Neuron (in vitro differentiated cells): ENCODE measurements around the gene STAC3.

Experiments
- H2AFZ ChIP-seq: one replicate; pipeline ENCODE4 v1.6.1; 2013; ENCODE audit warnings: low read depth, mild to moderate bottlenecking, inconsistent platforms, low read length, moderate library complexity
- H3K27me3 ChIP-seq: one replicate; pipeline ENCODE4 v1.6.1; 2013; ENCODE audit warnings: low read length; ENCODE audit not compliant: insufficient read depth
- H3K36me3 ChIP-seq: one replicate; pipeline ENCODE4 v1.6.1; 2013; ENCODE audit warnings: low read length; ENCODE audit not compliant: insufficient read depth
- H3K4me1 ChIP-seq: one replicate; pipeline ENCODE4 v1.6.1; 2013; ENCODE audit warnings: low read length; ENCODE audit not compliant: insufficient read depth
- H3K4me3 ChIP-seq: 2 replicates; pipeline ENCODE4 v1.5.1; 2013; ENCODE audit warnings: mild to moderate bottlenecking, low read length, moderate library complexity
- H3K9me3 ChIP-seq: one replicate; pipeline ENCODE4 v1.6.1; 2013; ENCODE audit warnings: low read length

The STAC3 gene

DNA sequence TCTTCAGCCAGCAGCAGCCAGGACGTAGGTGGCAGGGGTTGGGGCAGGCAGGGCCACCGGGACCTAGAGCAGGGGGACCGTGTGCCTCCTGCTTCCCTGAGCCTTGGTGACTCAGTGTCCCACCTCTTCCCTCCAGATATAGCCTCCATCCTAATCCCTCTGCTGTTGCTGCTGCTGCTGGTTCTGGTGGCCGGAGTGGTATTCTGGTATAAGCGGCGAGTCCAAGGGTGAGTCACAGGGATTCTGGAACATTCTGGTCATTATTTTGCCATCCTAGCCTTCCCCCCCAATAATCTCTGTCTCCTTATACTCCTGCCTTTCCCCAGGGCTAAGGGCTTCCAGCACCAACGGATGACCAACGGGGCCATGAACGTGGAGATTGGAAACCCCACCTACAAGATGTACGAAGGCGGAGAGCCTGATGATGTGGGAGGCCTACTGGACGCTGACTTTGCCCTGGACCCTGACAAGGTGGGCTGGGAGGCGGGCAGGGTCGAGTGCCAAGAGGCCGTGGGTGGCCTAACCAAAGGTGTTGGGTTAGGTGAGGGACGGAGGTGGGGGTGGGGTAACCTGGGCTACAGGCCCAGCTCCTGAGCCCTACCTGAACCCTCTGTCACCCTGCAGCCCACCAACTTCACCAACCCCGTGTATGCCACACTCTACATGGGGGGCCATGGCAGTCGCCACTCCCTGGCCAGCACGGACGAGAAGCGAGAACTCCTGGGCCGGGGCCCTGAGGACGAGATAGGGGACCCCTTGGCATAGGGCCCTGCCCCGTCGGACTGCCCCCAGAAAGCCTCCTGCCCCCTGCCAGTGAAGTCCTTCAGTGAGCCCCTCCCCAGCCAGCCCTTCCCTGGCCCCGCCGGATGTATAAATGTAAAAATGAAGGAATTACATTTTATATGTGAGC lies 38.9 kb downstream of the STAC3 start:
- Histone ChIP-seq H2AFZ (no peak overlapping the region), H3K4me1 (peaks cover 17% of the 10 kb centered on the region), H3K4me3 (no peak overlapping the region), H3K36me3 (peaks cover 40% of the 10 kb centered on the region), H3K9me3 (no peaks in the 10 kb centered on the region), H3K27me3 (peaks cover 18% of the 10 kb centered on the region)

DNA sequence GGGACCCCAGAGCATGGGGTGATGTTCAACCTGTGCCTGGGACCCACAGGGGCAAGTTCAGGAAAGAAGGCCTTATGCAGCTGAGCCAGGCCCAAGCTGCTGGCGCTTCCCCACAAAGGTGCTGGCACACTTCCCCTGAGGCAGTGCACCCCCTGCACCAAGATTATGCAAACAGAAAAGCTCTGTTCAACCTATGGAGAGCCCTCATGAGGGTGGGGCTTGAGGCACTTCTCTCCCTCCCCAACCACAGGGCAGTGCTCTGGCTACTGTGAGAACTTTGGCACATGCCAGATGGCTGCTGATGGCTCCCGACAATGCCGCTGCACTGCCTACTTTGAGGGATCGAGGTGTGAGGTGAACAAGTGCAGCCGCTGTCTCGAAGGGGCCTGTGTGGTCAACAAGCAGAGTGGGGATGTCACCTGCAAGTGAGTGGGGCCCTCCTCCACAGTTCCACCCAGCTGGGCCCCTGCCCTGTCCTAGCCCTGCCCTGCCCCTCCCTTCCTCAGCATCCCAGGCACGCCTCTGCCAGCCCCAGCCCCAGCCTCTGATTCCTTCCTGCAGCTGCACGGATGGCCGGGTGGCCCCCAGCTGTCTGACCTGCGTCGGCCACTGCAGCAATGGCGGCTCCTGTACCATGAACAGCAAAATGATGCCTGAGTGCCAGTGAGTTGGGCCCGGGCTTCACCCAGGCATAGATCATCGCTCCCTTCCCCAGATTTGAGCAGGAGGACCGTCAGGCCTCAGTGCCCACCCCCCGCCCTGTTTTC lies 39.9 kb downstream of the STAC3 start:
- H3K4me1 ChIP-seq: peaks cover 13% of the 10 kb centered on the region
- peaks cover 15% of the 10 kb centered on the region for H3K27me3 ChIP-seq
- H3K4me3 ChIP-seq: no peak overlapping the region
- H3K9me3 ChIP-seq: no peaks in the 10 kb centered on the region
- no peak overlapping the region for H2AFZ ChIP-seq
- peaks cover 46% of the 10 kb centered on the region for H3K36me3 ChIP-seq

DNA sequence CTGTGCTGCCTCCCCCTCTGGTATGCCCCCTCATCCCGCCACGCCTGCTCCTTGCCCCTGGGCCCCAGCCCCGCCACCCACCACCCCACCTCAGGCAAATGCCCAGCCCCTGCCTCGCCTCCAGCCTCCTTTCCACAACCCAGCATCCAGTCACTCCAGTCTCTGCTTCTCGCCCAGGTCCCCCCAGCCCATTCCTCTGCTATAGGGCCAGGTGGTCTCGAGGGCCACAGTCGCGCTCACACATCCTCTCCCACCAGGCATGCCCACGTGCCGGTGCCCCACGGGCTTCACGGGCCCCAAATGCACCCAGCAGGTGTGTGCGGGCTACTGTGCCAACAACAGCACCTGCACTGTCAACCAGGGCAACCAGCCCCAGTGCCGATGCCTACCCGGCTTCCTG lies 40.5 kb downstream of the STAC3 start:
- peaks cover 53% of the 10 kb centered on the region for H3K36me3 ChIP-seq
- no peak overlapping the region for H3K4me3 ChIP-seq
- peaks cover 9% of the 10 kb centered on the region for H3K27me3 ChIP-seq
- peaks cover 7% of the 10 kb centered on the region for H3K4me1 ChIP-seq
- no peaks in the 10 kb centered on the region for H3K9me3 ChIP-seq
- no peak overlapping the region for H2AFZ ChIP-seq

DNA sequence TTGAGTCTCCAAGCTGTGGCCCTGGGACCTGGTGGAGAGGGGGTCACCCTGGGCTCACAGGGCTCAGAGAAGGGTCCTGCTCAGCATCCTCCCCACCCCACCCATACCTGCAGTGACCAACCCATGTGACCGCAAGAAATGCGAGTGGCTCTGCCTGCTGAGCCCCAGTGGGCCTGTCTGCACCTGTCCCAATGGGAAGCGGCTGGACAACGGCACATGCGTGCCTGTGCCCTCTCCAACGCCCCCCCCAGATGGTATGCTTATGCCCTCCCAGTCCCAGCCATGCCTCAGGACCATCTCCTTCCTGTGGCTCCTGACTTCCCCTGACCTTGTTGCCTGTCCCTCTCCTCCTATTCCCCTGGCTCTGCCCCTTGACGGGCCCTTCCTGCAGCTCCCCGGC lies 41.1 kb downstream of the STAC3 start:
- Histone ChIP-seq H3K4me3 (no peak overlapping the region), H3K36me3 (peaks cover 58% of the 10 kb centered on the region)

DNA sequence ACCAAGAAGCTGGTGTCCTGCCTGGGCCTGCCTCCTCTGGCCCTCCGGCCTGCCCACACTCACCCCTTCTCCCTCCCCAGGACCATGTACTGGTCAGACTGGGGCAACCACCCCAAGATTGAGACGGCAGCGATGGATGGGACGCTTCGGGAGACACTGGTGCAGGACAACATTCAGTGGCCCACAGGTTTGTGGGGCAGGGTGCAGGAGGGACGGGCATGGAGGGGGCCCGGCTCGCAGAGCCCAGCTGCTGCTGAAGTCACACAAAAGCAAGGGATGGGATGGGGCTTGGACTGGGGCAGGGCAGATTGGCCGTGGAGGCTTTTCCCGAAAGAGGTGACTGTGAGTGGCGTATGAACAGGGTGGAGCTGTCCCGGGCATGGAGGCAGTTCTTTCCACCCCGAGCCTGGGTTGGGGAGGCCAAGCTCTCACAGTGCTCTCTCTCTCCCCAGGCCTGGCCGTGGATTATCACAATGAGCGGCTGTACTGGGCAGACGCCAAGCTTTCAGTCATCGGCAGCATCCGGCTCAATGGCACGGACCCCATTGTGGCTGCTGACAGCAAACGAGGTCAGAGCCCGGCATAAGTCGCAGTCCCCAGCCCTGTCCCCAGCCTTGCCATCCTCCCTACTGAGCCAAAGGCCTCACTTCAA lies 42.2 kb downstream of the STAC3 start:
- no peaks in the 10 kb centered on the region for H3K9me3 ChIP-seq
- no peak overlapping the region for H2AFZ ChIP-seq
- no peak overlapping the region for H3K4me3 ChIP-seq
- peaks cover 70% of the 10 kb centered on the region for H3K36me3 ChIP-seq
- H3K4me1 ChIP-seq: no peaks in the 10 kb centered on the region
- H3K27me3 ChIP-seq: no peaks in the 10 kb centered on the region

More for the DNA sequence above, 41.1 kb downstream of the STAC3 start:
- Histone ChIP-seq H2AFZ (no peak overlapping the region), H3K27me3 (peaks cover 3% of the 10 kb centered on the region), H3K9me3 (no peaks in the 10 kb centered on the region), H3K4me1 (peaks cover 4% of the 10 kb centered on the region)

DNA sequence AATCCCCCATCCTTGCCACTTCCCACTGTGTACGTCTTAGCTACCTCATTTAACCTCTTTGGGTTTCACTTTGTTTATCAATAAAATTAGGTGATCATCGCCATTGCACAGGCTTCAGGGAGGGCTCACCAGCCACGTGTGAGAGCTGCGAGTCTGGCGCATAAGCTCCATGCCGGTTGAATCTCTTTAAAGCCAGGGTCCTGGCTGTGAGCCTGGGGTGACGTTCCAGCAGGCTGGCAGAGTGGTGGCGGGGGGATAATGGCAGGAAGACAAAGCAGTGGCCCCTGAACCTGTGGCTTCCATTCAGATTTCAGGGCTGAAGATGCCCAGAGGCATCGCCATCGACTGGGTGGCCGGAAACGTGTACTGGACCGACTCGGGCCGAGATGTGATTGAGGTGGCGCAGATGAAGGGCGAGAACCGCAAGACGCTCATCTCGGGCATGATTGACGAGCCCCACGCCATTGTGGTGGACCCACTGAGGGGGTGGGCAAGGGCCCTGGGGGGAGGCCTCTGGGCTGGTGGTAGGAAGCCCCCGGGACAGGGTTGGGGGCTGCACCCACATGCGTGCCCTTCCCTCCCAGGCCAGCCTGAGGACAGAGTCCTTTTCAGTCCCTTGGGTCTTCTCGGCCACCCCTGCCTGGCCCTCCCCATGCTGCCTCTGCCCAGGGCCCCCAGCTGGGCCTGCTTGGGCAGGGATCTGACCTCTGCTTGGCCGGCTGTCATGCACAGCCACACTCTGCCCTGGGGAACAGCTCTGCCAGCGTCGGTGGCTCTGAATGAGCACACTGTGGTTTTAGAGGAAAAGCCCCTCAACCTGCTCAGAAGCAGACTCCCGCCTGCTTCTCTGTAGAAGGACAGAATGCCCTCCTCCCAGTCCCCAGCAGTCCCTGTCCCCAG lies 43.0 kb downstream of the STAC3 start:
- no peak overlapping the region for H3K4me3 ChIP-seq
- H3K9me3 ChIP-seq: no peaks in the 10 kb centered on the region
- peaks cover 77% of the 10 kb centered on the region for H3K36me3 ChIP-seq
- H3K27me3 ChIP-seq: no peaks in the 10 kb centered on the region
- H2AFZ ChIP-seq: no peak overlapping the region
- no peaks in the 10 kb centered on the region for H3K4me1 ChIP-seq

DNA sequence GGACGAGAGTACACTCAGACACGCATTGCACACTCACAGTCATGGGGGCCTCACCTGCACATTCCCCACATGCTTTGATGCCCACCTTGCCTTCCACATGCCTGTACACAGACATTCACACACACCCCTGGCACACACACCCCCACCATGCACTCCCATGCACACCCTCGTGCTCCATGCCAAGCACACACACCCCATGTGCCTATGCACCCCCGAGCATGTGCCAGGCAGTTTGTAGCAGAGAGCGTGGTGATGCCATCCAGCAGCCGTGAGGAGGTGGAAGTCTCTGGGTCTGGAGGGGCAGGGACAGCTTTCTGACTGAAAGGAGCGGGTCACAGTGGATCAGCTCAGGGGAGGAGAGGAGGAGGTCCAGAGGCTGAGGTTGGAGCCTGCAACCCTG lies 45.1 kb downstream of the STAC3 start:
- no peaks in the 10 kb centered on the region for H3K27me3 ChIP-seq

DNA sequence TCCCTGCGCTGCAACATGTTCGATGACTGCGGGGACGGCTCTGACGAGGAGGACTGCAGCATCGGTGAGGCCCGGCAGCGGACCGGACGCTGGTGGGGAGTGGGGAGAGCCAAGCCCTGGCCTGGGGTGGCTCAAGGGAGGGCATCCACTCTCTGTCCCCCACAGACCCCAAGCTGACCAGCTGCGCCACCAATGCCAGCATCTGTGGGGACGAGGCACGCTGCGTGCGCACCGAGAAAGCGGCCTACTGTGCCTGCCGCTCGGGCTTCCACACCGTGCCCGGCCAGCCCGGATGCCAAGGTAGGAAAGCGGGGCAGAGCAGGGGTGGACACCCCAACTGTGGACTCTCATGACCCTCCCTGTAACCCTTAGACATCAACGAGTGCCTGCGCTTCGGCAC lies 45.8 kb downstream of the STAC3 start:
- no peak overlapping the region for H3K4me3 ChIP-seq
- no peaks in the 10 kb centered on the region for H3K9me3 ChIP-seq
- H2AFZ ChIP-seq: no peak overlapping the region
- H3K27me3 ChIP-seq: no peaks in the 10 kb centered on the region
- peaks cover 89% of the 10 kb centered on the region for H3K36me3 ChIP-seq
- no peaks in the 10 kb centered on the region for H3K4me1 ChIP-seq

More for the DNA sequence above, 45.1 kb downstream of the STAC3 start:
- Histone ChIP-seq H2AFZ (no peak overlapping the region), H3K36me3 (peaks cover 89% of the 10 kb centered on the region), H3K4me1 (no peaks in the 10 kb centered on the region), H3K4me3 (no peak overlapping the region), H3K9me3 (no peaks in the 10 kb centered on the region)

DNA sequence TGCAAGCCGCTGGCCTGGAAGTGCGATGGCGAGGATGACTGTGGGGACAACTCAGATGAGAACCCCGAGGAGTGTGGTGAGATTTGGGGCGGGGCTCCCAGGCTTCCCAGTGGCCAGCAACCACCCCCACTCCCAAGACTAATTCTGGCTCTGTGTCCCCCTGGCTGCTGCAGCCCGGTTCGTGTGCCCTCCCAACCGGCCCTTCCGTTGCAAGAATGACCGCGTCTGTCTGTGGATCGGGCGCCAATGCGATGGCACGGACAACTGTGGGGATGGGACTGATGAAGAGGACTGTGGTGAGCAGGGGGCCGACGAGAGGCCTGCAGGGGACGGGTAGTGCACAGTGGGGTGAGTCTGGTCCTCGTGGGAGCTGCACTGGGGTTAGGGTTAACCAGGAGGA lies 46.5 kb downstream of the STAC3 start:
- Histone ChIP-seq H3K36me3 (peaks cover 91% of the 10 kb centered on the region), H2AFZ (no peak overlapping the region), H3K9me3 (no peaks in the 10 kb centered on the region), H3K4me3 (no peak overlapping the region), H3K4me1 (no peaks in the 10 kb centered on the region), H3K27me3 (no peaks in the 10 kb centered on the region)

DNA sequence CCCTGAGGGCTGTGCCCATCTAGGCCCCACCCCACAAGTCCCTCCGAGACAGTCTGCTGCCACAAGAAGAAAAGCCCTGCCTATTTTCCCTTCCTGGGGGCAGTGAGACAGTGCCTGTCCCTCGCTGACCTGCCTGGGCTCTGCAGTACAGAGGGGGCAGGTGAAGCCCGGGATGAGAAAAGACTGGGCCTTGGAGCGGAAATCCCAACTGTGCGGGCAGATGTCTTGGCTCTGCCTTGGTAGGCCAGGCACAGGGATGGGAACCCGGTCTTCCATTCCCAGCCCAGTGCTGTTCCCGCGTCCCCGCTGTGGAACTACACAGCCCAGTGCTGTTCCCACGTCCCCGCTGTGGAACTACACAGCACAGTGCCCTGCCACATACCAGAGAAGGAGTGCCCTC lies 47.2 kb downstream of the STAC3 start:
- no peak overlapping the region for H2AFZ ChIP-seq
- H3K4me1 ChIP-seq: no peaks in the 10 kb centered on the region
- no peak overlapping the region for H3K4me3 ChIP-seq
- peaks cover 92% of the 10 kb centered on the region for H3K36me3 ChIP-seq
- H3K9me3 ChIP-seq: no peaks in the 10 kb centered on the region
- no peaks in the 10 kb centered on the region for H3K27me3 ChIP-seq

DNA sequence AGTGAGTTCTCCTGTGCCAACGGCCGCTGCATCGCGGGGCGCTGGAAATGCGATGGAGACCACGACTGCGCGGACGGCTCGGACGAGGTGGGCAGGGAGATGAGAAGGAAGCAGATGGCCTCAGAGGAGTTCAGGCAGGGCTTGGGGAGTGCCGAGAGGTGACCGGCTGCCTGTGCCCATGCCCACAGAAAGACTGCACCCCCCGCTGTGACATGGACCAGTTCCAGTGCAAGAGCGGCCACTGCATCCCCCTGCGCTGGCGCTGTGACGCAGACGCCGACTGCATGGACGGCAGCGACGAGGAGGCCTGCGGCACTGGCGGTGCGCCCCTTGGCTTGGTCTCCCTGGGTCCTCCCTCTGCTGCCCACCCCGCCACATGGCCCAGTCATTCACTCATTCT lies 47.8 kb downstream of the STAC3 start:
- peaks cover 92% of the 10 kb centered on the region for H3K36me3 ChIP-seq

DNA sequence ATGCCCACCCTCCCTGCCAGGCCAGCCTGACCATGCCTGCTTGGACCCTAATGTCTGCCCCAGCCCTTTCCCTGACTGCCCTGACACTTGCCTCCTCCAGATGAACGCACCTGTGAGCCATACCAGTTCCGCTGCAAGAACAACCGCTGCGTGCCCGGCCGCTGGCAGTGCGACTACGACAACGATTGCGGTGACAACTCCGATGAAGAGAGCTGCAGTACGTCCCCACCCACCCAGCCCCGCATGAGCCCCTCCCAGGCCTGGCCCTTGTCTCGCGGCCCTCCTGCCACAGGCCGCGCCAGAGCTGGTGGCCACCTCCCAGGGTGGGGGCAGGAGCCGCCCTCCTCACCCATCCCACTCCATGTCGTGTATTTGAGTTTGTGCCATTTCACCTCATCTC lies 48.7 kb downstream of the STAC3 start:
- Histone ChIP-seq H3K36me3 (peaks cover 92% of the 10 kb centered on the region), H3K4me1 (no peaks in the 10 kb centered on the region), H3K9me3 (no peaks in the 10 kb centered on the region), H3K4me3 (no peak overlapping the region), H3K27me3 (no peaks in the 10 kb centered on the region), H2AFZ (no peak overlapping the region)

More for the DNA sequence above, 47.8 kb downstream of the STAC3 start:
- H3K4me3 ChIP-seq: no peak overlapping the region
- no peak overlapping the region for H2AFZ ChIP-seq
- H3K27me3 ChIP-seq: no peaks in the 10 kb centered on the region
- H3K9me3 ChIP-seq: no peaks in the 10 kb centered on the region
- no peaks in the 10 kb centered on the region for H3K4me1 ChIP-seq
